Vagina (tissue), 2 donors: ENCODE data around the gene KDM7A. TPM values are rescaled to one million over a fixed set of nuclear protein-coding genes. Genes with fewer than 3 reads are reported as not detected.

Source experiments
- DNase-seq, 2 donors: peaks; one replicate each; pipeline ENCODE4 v3.0.0-alpha.2; 2017; ENCODE audit errors: extremely low spot score in 2 of 2
- H3K27ac ChIP-seq: fragments of 200-600 bp; sonication (generic); one replicate; pipeline ENCODE4 v1.5.1; 2019
- H3K27me3 ChIP-seq: fragments of 200-600 bp; sonication (generic); one replicate; pipeline ENCODE4 v1.5.1; 2019
- H3K36me3 ChIP-seq, 2 donors: fragments of 200-600 bp; sonication (generic); one replicate each; pipeline ENCODE4 v1.5.1; 2017 to 2019
- H3K4me1 ChIP-seq: fragments of 200-600 bp; sonication (generic); one replicate; pipeline ENCODE4 v1.5.1; 2019
- H3K4me3 ChIP-seq, 2 donors: fragments of 200-600 bp; sonication (generic); 1 replicate in 1 of 2; 2 replicates in 1 of 2; pipeline ENCODE4 v1.5.1; 2016 to 2019
- H3K9me3 ChIP-seq: fragments of 200-600 bp; sonication (generic); one replicate; pipeline ENCODE4 v1.5.1; 2019
- POLR2A ChIP-seq, 2 donors: fragments of 450-650 bp; IDR thresholded peaks; one replicate each; pipeline ENCODE4 v1.6.1; 2017; ENCODE audit warnings: antibody characterized with exemption in 2 of 2, mild to moderate bottlenecking in 2 of 2, moderate library complexity in 2 of 2
- POLR2AphosphoS5 ChIP-seq, 2 donors: sonication (generic); formaldehyde crosslinking; IDR thresholded peaks; one replicate each; pipeline ENCODE4 v1.9.0; 2017; ENCODE audit warnings: antibody characterized with exemption in 2 of 2, mild to moderate bottlenecking in 2 of 2, low read depth in 1 of 2; ENCODE audit not compliant: insufficient read depth in 1 of 2
- intact Hi-C: fragments of 100-400 bp; cut with DNase I; formaldehyde crosslinking; loops from one replicate; pipeline ENCODE4 v1.15.1; 2023
- total RNA-seq: library from RNA; depleted of rRNA; stranded (reverse); fragments of >200 nt; gene quantifications from one replicate; pipeline ENCODE4 v1.2.3, GENCODE V29; 2016
- TF ChIP-seq, protein P1 (sequence below), 3 experiments: fragments of 450-650 bp in 2 of 3; fragments of 200-600 bp in 1 of 3; sonication (generic) in 1 of 3; IDR thresholded peaks; one replicate each; pipeline ENCODE4 v1.5.1; 2017 to 2019; ENCODE audit warnings: antibody characterized with exemption in 3 of 3, mild to moderate bottlenecking in 2 of 3, moderate library complexity in 2 of 3

The KDM7A gene
- total RNA-seq, 1 donor from 2014 or later: 24.6 TPM

DNA sequence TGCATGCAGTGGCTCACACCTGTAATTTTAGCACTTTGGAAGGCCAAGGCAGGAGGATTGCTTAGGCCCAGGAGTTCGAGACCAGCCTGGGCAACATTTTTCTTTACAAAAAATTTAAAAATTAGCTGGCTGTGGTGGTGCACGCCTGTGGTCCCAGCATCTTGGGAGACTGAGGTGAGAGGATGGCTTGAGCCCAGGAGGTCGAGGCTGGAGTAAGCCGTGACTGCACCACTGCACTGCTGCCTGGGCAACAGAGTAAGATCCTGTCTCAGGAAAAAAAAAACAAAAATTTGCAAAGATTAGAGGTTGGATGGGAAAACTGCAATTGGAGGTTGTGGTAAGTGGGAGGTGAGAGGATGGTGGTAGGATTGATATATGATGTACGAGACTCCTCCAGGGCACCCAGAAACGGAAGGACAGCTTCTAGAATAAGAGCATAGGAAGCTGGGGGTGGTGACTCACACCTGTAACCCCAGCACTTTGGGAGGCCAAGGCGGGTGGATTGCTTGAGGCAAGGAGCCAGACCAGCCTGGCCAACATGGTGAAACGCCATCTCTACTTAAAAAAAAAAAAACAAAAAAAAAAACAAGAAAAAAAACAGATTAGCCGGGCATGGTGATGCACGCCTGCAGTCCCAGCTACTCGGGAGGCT is 94.9 kb downstream of the KDM7A start:
- no peaks in the 10 kb centered on the region for H3K9me3 ChIP-seq
- H3K27me3 ChIP-seq: no peaks in the 10 kb centered on the region
- TF ChIP-seq POLR2A (IDR thresholded peaks at IDR 0.05) (no peak), POLR2AphosphoS5 (IDR thresholded peaks at IDR 0.05; ENCODE audit: insufficient read depth in 1 of 2, low read depth in 1 of 2) (no peak)
- TF ChIP-seq, protein P1, sequence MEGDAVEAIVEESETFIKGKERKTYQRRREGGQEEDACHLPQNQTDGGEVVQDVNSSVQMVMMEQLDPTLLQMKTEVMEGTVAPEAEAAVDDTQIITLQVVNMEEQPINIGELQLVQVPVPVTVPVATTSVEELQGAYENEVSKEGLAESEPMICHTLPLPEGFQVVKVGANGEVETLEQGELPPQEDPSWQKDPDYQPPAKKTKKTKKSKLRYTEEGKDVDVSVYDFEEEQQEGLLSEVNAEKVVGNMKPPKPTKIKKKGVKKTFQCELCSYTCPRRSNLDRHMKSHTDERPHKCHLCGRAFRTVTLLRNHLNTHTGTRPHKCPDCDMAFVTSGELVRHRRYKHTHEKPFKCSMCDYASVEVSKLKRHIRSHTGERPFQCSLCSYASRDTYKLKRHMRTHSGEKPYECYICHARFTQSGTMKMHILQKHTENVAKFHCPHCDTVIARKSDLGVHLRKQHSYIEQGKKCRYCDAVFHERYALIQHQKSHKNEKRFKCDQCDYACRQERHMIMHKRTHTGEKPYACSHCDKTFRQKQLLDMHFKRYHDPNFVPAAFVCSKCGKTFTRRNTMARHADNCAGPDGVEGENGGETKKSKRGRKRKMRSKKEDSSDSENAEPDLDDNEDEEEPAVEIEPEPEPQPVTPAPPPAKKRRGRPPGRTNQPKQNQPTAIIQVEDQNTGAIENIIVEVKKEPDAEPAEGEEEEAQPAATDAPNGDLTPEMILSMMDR (IDR thresholded peaks at IDR 0.05): no peak
- H3K36me3 ChIP-seq: no peaks in the 10 kb centered on the region
- H3K4me3 ChIP-seq: no peak overlapping the region
- H3K27ac ChIP-seq: no peak overlapping the region
- no peak for DNase-seq
- H3K4me1 ChIP-seq: no peaks in the 10 kb centered on the region
- intact Hi-C loops: no loop called here

DNA sequence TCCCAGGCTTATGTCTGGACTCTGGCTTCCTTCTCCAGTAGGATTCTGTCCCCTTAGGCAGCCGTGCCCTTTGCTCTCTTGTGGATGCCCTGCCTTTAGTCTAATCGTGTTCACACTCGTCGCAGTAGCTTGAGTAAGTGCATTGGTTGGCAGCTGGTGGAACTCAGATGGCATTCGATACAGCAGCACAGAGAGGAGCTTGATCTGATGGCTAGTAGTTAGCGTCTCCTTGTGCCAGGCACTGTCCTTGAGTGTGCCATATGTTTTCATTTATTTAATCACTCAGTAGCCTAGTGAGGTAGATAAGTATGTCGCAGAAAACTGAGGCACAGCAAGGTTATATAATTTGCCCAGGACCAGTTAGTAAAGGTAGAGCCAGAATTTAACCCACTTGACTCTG is 95.9 kb downstream of the KDM7A start:
- intact Hi-C loops: no loop called here
- Histone ChIP-seq H3K4me3 (no peak overlapping the region), H3K27ac (no peak overlapping the region), H3K4me1 (no peaks in the 10 kb centered on the region), H3K36me3 (no peaks in the 10 kb centered on the region), H3K27me3 (no peaks in the 10 kb centered on the region), H3K9me3 (no peaks in the 10 kb centered on the region)
- DNase-seq: no peak
- TF ChIP-seq, protein P1 (IDR thresholded peaks at IDR 0.05): no peak
- TF ChIP-seq POLR2AphosphoS5 (IDR thresholded peaks at IDR 0.05; ENCODE audit: insufficient read depth in 1 of 2, low read depth in 1 of 2) (no peak), POLR2A (IDR thresholded peaks at IDR 0.05) (no peak)

DNA sequence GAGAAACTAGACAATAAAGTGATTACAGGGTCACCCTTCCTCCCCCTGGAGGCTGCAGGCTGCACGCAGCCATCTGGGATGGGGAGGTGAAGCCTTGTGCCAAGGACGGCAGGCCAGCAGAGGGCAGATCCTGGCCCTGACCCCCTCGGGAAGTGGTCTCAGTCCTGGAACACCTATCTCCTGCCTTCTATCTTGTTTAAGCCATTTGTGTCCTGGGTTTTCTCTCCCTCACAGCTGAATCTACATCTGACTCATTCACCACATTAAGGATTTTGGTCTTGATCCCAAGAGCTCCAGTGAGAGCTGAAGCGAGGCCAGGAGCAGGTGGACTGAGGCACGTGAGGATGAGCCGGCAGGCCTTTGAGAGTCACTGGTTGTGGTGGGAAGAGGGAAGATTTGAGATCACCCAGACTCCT is 97.7 kb downstream of the KDM7A start:
- Histone ChIP-seq H3K36me3 (no peaks in the 10 kb centered on the region), H3K4me1 (no peaks in the 10 kb centered on the region), H3K27me3 (no peaks in the 10 kb centered on the region), H3K27ac (no peak overlapping the region), H3K9me3 (no peaks in the 10 kb centered on the region), H3K4me3 (no peak overlapping the region)
- intact Hi-C loops: no loop called here
- DNase-seq: no peak
- no peak for TF ChIP-seq POLR2AphosphoS5 (IDR thresholded peaks at IDR 0.05; ENCODE audit: insufficient read depth in 1 of 2, low read depth in 1 of 2)
- TF ChIP-seq, protein P1 (IDR thresholded peaks at IDR 0.05): no peak
- TF ChIP-seq POLR2A (IDR thresholded peaks at IDR 0.05): no peak

DNA sequence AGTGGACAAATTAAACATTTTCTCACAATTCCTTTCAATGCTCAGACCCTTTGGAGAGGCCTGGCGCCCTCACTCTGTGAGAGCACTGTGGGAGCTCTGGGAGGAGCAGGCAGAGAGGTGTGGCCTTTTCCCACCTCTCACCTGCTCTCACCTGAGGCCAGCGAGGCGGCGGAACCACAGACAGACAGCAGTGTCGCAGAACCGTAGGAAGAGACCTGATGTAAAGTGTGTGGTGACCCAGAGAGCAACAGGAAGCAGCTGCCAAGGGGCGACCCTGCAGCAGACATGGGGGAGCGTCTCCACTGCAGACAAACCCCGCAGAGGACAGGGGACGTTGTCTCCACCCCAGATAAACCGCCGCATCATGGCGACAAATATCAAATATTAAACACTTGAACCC is 98.4 kb downstream of the KDM7A start:
- H3K27me3 ChIP-seq: no peaks in the 10 kb centered on the region
- no peak overlapping the region for H3K27ac ChIP-seq
- no peak overlapping the region for H3K4me3 ChIP-seq
- H3K4me1 ChIP-seq: no peaks in the 10 kb centered on the region
- H3K36me3 ChIP-seq: no peaks in the 10 kb centered on the region
- H3K9me3 ChIP-seq: no peaks in the 10 kb centered on the region
- intact Hi-C loops: no loop called here
- TF ChIP-seq, protein P1 (IDR thresholded peaks at IDR 0.05): no peak
- no peak for TF ChIP-seq POLR2A (IDR thresholded peaks at IDR 0.05)
- no peak for TF ChIP-seq POLR2AphosphoS5 (IDR thresholded peaks at IDR 0.05; ENCODE audit: insufficient read depth in 1 of 2, low read depth in 1 of 2)
- DNase-seq: no peak

DNA sequence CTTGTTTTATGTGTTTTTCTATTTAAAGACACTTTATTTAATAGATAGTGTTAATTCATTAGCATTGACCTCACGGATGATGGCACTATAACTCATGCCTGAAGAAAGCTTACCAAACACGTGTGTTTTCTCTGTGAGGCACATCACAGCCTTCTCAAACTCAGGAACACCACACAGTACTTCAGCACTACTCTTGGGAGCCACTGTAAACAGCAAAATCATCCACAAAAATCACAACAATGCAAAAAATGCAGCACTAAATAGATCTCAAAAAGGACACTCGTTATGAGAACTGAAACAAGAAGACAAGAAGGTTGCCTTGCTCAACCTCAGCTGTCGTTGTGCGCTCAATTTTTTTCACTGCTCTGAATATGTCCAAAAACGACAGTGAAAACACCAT is 102.0 kb downstream of the KDM7A start:
- Histone ChIP-seq H3K27ac (no peak overlapping the region), H3K4me3 (no peak overlapping the region), H3K9me3 (no peaks in the 10 kb centered on the region), H3K27me3 (no peaks in the 10 kb centered on the region), H3K36me3 (no peaks in the 10 kb centered on the region), H3K4me1 (no peaks in the 10 kb centered on the region)
- TF ChIP-seq, protein P1 (IDR thresholded peaks at IDR 0.05): no peak
- TF ChIP-seq POLR2A (IDR thresholded peaks at IDR 0.05) (no peak), POLR2AphosphoS5 (IDR thresholded peaks at IDR 0.05; ENCODE audit: insufficient read depth in 1 of 2, low read depth in 1 of 2) (no peak)
- intact Hi-C loops: no loop called here
- no peak for DNase-seq
